GM12891 (cell line): ENCODE data around the gene LDB3.

Source experiments
- DNase-seq: peaks from one replicate; pipeline ENCODE4 v3.0.0; 2011; ENCODE audit warnings: low spot score; ENCODE audit not compliant: insufficient read length
- FAIRE-seq: peaks from 2 replicates; lab custom pipeline; 2011; peaks lifted over from hg19 to GRCh38; lab: Jason Lieb, UNC
- PAX5 ChIP-seq: IDR thresholded peaks from 2 replicates; pipeline ENCODE4 v1.6.1; 2011; ENCODE audit warnings: low read length, moderate library complexity, mild to moderate bottlenecking; ENCODE audit not compliant: insufficient read depth, severe bottlenecking
- POLR2A ChIP-seq: IDR thresholded peaks from 2 replicates; pipeline ENCODE4 v1.6.1; 2011; ENCODE audit warnings: low read depth, low read length, control low read depth
- POLR2AphosphoS5 ChIP-seq: IDR thresholded peaks from 2 replicates; pipeline ENCODE4 v1.6.1; 2011; ENCODE audit warnings: low read depth, low read length, control low read depth
- POU2F2 ChIP-seq: IDR thresholded peaks from 2 replicates; pipeline ENCODE4 v1.6.1; 2011; ENCODE audit warnings: low read depth, mild to moderate bottlenecking, control low read depth, low read length, moderate library complexity
- SPI1 ChIP-seq: IDR thresholded peaks from 2 replicates; pipeline ENCODE4 v1.6.1; 2011; ENCODE audit warnings: low read depth, low read length, control low read depth
- TAF1 ChIP-seq: IDR thresholded peaks from 2 replicates; pipeline ENCODE4 v1.6.1; 2011; ENCODE audit warnings: low read depth, low read length, control low read depth

Gene LDB3

DNA sequence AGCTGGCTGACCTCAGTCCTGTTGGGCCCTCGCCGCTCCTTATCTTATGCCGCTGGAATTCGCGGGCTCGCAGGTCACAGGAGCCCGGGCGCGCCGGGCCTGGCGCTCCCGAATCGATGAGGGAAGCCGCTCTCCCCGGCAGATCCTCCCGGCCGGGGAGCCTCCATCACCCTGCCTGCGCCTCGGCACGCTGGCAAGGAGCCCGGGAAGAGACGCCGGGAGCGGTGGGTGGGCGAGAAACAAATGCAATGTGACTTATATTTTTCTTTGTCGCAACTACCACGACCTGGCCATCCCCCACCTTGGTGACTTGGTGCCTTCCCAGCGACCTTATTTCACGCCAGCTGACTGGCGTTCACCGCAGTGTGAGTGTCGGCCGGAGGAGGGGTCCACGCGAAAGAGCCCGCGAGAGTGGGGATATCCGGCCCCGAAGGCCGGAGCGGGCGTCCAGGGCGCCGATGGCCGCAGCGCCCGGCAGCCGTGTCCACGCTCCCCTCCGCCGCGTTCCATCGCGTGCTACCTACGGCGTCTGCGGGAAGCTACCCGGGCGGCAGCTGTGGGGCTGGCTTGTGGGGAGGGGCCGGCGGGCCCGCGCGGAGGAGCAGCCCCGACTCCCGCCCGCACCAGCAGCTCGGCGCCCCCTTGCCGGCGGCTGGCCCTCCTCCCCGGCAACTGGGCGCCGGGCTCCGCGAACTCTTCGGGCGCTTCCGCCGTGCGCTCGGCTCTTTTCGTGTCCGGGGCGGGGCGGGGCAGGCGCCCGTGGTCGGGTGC lies 87.6 kb downstream of the LDB3 start:
- TF ChIP-seq POLR2A (peak; percentile 39; the same call in 1 of the 2 replicates), POU2F2 (0 out of 2 replicates have a peak, but pooled peaks have one; percentile 3), TAF1 (peak; percentile 47; the same call in 1 of the 2 replicates), SPI1 (no peak), POLR2AphosphoS5 (peak; percentile 49; the same call in 1 of the 2 replicates), PAX5 (no peak)
- DNase-seq (peak; percentile 70), FAIRE-seq (peak; percentile 85)

DNA sequence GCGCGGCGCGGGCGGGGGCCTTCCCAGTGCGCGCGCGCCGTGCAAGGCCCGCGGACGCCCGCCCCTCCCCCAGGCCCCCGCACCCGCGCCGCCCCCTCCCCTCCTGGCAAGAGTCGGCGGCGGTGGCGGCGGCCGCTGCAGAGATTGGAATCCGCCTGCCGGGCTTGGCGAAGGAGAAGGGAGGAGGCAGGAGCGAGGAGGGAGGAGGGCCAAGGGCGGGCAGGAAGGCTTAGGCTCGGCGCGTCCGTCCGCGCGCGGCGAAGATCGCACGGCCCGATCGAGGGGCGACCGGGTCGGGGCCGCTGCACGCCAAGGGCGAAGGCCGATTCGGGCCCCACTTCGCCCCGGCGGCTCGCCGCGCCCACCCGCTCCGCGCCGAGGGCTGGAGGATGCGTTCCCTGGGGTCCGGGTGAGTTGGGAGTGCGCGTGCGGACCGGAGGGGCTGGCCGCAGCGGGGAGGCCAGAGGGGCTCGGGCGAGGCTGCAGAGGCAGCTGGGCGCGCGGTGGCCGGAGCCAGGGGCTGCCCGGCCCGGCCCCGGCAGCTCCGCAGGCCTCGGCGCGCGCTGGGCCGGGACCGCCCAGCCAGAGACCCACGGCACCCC lies 88.3 kb downstream of the LDB3 start, which contains the start of gene BMPR1A:
Gene BMPR1A (plus strand): TSS at position 109 of the 602 bp plus-strand sequence. CDS start 119,400 bp downstream, outside the sequence.
- DNase-seq, result no peak
- no peak for FAIRE-seq
- no peak for TF ChIP-seq TAF1
- TF ChIP-seq POLR2AphosphoS5, result no peak
- no peak for TF ChIP-seq SPI1
- TF ChIP-seq PAX5, result no peak
- no peak for TF ChIP-seq POU2F2
- TF ChIP-seq POLR2A, result no peak

DNA sequence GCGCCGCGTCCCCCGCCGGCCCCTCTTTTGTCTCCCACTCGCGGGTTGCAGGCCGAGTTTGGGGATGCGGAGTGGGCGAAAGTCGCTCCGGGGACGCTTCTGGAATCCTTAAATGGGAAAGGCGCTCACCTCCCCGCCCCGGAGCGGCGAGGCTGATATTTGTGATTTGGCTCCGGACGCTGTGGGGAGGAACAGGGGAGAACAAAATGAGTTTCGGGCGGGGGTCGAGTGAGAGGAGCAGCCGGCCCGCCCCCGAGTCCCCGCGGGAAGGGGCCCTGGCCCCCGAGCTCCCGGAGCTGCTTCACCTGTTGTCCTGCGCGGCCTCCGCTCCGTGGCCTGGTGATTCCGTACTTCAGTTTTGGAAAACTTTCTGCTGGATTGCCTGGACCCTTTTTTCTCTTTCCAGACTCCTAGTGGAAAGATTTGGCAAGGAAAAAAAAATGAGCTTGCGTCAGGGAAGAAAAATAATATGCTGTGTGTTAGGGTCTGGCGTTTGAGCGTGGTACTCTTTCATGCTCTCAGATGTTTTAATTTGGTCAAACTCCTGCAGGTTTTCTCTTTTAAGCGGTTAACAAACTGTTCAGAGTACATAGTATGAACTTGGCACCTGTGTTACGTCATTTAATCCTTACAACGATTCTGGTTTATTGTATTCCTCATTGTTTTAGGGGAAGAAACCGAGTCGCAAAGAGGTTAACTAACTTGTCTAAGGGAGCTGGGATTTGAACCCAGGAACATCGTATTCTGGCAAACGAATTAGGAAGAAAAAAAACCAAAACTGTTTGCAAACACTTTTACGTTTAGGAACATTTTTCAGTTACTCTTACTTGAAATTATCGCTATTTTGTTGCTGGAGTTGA lies 89.0 kb downstream of the LDB3 start:
- no peak for DNase-seq
- no peak for FAIRE-seq
- TF ChIP-seq SPI1, result no peak
- TF ChIP-seq POLR2A, result no peak
- no peak for TF ChIP-seq PAX5
- no peak for TF ChIP-seq POU2F2
- TF ChIP-seq POLR2AphosphoS5, result no peak
- no peak for TF ChIP-seq TAF1

DNA sequence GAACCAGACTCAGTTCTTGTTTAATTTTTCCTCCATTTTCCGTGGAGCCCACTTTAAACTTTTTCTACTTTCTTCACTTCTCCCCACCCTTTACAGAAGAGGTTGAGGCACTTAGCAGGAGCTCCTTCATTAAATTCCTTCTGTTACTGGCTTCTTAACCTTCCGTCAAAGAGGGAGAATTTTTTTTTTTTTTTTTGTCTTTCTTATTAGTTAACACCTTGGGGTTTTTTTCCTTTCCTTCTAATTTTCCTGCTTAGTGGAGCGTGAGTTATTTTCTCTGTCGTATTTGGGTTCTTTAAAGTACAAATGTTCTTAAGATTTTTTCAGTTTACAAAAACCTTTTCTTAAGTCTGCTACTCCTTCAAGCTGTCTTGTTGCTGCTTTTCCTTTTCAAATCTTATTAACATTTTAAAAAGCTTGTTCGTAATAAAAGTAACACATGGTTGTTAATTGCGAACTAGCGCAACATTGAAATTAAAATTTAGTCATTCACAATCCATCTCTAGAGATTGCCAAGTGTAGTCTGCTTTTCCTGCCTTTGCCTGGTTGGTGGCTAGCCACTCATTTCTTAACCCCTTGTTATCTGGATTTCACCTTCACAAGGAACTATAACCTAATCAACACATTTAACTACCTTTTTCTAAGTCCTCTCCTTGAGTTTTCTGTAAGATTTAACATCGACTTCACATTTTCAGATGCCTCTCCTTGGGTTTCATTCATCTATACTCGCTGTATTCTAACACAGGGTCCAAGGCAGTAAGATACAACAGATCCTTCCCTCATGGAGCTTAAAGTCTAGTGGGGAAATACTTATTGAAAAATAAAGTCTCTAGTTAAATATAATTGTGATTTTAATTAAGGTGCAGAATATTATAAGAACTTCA lies 90.1 kb downstream of the LDB3 start:
- TF ChIP-seq TAF1 (no peak), PAX5 (no peak), POLR2A (no peak), POLR2AphosphoS5 (no peak), POU2F2 (no peak), SPI1 (no peak)
- FAIRE-seq (peak; percentile 38), DNase-seq (no peak)

DNA sequence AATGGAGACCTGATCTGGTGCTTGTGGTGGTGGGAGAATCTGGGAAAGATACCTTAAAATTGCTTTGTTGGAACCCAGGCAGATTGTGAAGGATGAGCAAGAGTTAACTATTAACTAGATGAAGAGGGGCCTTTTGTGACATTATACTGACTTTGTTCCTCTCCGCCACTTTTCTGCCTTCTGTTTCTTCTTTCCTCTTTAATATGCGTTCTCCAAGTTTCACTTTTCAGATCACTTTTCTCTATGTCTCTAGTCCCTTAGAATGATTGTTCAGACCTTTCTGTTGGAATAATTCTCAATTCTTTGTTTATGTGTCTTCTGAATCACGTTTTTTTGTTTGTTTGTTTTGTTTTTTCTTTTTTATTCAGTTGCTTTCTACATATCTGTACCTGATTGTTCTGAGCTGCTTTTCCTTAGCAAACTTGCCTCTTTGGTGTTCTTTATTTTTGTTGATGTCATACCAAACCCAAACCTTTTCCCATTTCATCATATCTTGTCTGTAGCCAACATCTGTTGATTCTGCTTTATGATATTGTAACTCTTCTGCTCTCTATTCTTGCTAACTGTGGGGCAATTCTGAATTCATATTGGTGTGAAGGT lies 90.9 kb downstream of the LDB3 start:
- TF ChIP-seq POU2F2 (no peak), SPI1 (peak; percentile 22; the same call in 1 of the 2 replicates), POLR2AphosphoS5 (no peak)

DNA sequence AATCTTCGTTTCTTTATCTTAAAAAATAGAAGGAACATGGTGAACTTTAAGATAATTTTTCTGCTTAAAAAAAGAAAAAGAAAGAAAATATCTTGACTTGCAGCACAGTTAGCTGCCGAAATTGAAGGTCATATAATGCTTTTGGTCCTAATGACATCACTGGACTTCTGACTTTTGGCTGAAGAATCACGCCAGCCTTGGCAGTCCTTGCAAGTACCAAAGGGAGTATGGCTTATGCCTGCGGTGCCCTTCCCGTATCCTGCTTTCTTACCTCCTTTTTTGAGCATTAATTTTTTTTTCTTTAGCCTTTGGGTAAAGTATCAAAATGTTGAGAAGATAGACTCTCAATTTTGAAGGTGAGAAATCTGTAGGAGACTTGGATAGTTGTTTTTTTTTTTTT lies 95.1 kb downstream of the LDB3 start:
- DNase-seq, result no peak
- TF ChIP-seq TAF1, result no peak
- no peak for TF ChIP-seq PAX5
- TF ChIP-seq SPI1, result no peak

More for the DNA sequence above, 90.9 kb downstream of the LDB3 start:
- DNase-seq (no peak), FAIRE-seq (peak; percentile 70)

DNA sequence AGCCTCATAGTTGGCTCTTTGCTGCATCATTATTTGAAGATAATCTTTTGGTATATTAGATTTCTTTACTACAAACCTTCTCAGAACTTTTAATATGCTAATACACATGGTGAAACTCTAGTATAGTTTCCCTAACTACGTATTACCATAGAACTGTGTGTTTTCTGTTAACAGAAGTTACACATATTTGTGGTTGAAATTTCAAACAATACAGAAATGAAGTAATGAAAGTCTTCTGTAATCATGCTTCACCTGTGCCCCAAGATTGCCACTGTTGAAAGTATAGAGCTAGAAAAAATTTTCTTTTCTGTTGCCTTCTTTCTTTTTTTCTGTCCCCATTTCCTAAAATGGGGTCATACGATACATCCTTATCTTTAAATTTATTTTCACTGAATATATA lies 97.2 kb downstream of the LDB3 start:
- FAIRE-seq (no peak), DNase-seq (no peak)
- no peak for TF ChIP-seq POLR2AphosphoS5
- TF ChIP-seq TAF1, result no peak
- TF ChIP-seq PAX5, result no peak
- no peak for TF ChIP-seq POU2F2
- TF ChIP-seq SPI1, result no peak
- TF ChIP-seq POLR2A, result no peak

More for the DNA sequence above, 95.1 kb downstream of the LDB3 start:
- no peak for FAIRE-seq

DNA sequence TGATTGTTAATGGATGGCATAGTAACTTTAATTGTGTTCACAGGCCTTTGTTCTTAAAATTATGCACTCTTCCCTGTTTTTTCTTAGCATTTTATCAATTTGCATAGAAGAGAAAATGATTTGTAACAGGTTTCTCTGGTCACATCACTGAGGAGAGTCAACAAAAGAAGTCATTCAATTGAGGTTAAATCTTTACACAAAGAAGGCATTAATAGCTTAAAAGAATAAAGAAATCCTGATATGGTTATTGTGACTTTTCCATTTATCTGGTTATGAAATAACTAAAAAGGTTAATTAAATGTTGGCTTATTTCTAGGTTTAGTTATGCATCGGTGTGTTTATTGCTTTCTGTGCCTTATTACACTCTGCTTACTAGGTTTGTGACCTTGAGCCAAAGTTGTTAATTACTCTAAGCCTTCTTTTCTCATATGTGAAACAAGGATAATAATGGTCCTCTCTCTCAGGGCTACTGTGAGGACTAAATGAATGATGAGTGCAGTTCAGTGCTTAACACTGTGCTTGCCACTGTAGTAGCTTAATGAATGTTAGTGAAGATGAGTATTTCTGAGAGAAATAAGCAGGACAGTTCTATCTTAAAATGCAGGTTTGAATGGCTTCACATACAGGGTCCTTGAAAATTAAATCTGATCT lies 100.2 kb downstream of the LDB3 start:
- FAIRE-seq (no peak), DNase-seq (no peak)
- TF ChIP-seq POLR2AphosphoS5, result no peak
- no peak for TF ChIP-seq SPI1
- no peak for TF ChIP-seq TAF1
- no peak for TF ChIP-seq PAX5
- TF ChIP-seq POU2F2, result no peak
- TF ChIP-seq POLR2A, result no peak
